Mucosa of descending colon (tissue), 3 donors: ENCODE data around the gene SLMAP. TPM values are rescaled to one million over a fixed set of nuclear protein-coding genes. Genes with fewer than 3 reads are reported as not detected.

Source experiments
- ATAC-seq: fragments of 200-7000 bp; cut with Tn5 transposase; one replicate; pipeline ENCODE4 v1.9.1; 2020; ENCODE audit warnings: mild to moderate bottlenecking, moderate library complexity
- DNase-seq, 3 donors: peaks; one replicate each; pipeline ENCODE4 v3.0.0-alpha.2; 2020
- H3K36me3 ChIP-seq: fragments of 200-600 bp; one replicate; pipeline ENCODE4 v1.8.0; 2021; ENCODE audit warnings: low read depth, mild to moderate bottlenecking
- H3K4me1 ChIP-seq: fragments of 200-600 bp; one replicate; pipeline ENCODE4 v1.8.0; 2021; ENCODE audit warnings: low read depth, mild to moderate bottlenecking
- H3K4me3 ChIP-seq: fragments of 200-600 bp; one replicate; pipeline ENCODE4 v1.8.0; 2021; ENCODE audit warnings: mild to moderate bottlenecking
- H3K9me3 ChIP-seq: fragments of 200-600 bp; one replicate; pipeline ENCODE4 v1.8.0; 2021; ENCODE audit warnings: mild to moderate bottlenecking
- intact Hi-C, 2 donors: fragments of 100-400 bp; cut with DNase I in 1 of 2; cut with micrococcal nuclease in 1 of 2; formaldehyde crosslinking; loops; one replicate each; pipeline versions ENCODE4 v1.11.0 to v1.11.1; 2022; cut with DNase I, micrococcal nuclease
- total RNA-seq, 3 donors: library from RNA; stranded (reverse); fragmentation: NEBNext Ultra II Directional in 2 of 3; extraction: Animal tissue kit (Norgen Biotek cat#: 25700) in 2 of 3; gene quantifications; one replicate each; pipeline versions ENCODE4 v1.2.1 to v1.2.4, GENCODE V29; 2021 to 2023
- TF ChIP-seq, protein P1 (sequence below): fragments of 200-600 bp; IDR thresholded peaks from one replicate; pipeline ENCODE4 v1.8.0; 2022; ENCODE audit warnings: antibody characterized with exemption, mild to moderate bottlenecking
- donor health status: DM: no; HTN: no; CAD: no; lungs with moderate emphysema.
- donor health status: DM: no; HTN: no; CAD: no.
- donor health status: DM: no; HTN: yes; CAD: no.

The SLMAP gene
- total RNA-seq, 3 donors from 2014 or later: 73.8 to 298 (median 83.8) TPM

DNA sequence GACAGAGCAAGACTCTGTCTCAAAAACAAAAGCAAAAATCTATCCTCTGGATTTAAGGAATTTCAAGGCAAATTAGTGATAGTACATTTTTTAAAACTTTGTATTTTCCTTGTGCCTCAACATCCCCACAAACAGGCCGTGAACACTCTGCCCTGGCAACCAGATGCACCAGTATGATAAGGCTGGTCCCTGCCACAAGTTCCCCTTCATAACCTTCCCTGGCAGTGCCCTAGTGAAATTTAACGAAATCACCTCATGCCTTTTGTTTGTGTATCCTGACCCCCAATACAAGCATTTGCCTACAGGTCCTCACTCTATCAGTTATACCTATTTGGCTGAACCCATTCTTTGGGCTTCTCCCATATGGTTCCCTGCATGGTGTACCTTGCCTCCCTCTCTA is 144.7 kb downstream of the SLMAP start:
- DNase-seq: no peak
- H3K36me3 ChIP-seq: no peaks in the 10 kb centered on the region
- no peak for ATAC-seq
- H3K4me1 ChIP-seq: no peaks in the 10 kb centered on the region
- TF ChIP-seq, protein P1, sequence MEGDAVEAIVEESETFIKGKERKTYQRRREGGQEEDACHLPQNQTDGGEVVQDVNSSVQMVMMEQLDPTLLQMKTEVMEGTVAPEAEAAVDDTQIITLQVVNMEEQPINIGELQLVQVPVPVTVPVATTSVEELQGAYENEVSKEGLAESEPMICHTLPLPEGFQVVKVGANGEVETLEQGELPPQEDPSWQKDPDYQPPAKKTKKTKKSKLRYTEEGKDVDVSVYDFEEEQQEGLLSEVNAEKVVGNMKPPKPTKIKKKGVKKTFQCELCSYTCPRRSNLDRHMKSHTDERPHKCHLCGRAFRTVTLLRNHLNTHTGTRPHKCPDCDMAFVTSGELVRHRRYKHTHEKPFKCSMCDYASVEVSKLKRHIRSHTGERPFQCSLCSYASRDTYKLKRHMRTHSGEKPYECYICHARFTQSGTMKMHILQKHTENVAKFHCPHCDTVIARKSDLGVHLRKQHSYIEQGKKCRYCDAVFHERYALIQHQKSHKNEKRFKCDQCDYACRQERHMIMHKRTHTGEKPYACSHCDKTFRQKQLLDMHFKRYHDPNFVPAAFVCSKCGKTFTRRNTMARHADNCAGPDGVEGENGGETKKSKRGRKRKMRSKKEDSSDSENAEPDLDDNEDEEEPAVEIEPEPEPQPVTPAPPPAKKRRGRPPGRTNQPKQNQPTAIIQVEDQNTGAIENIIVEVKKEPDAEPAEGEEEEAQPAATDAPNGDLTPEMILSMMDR: no peak
- no peaks in the 10 kb centered on the region for H3K9me3 ChIP-seq
- H3K4me3 ChIP-seq: no peak overlapping the region
- intact Hi-C loops: no loop called here

DNA sequence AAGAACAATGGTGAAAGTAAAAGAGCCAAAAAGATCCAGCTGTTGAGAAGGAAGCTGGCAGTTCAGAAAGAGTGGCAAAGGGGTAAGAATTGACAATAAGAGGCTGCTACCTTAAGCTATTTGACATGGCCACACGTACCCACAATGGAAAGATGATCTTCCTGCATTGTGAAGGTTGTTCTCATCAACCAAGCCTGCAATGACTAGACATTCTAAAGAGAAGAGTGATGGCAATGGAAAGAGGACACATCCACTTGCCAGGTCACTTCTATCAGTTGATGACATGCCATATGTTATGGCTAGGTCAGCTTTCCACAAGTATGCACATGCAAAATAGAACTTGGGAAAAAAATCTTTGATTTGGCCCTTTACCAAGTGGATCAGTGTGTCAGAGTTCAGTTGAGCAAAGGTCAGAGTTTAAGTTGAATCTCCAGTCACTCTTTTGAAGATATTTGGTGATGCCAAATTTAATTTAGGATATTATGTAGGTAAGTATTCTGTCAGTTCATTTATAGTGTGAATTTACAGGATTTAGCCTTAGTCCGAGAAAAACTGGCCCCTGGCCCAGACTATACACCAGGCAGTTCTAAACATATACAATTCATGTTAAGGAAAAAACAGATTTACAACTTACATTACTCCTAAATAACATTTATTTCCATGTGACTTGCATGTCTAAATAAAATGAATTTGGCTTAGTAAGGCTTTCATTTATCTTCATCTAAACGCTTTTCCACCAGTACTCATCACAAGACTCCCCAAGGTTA is 147.2 kb downstream of the SLMAP start:
- TF ChIP-seq, protein P1: no peak
- intact Hi-C loops: no loop called here
- H3K36me3 ChIP-seq: no peaks in the 10 kb centered on the region
- no peak overlapping the region for H3K4me3 ChIP-seq
- no peak for DNase-seq
- H3K9me3 ChIP-seq: no peaks in the 10 kb centered on the region
- H3K4me1 ChIP-seq: no peaks in the 10 kb centered on the region
- no peak for ATAC-seq

DNA sequence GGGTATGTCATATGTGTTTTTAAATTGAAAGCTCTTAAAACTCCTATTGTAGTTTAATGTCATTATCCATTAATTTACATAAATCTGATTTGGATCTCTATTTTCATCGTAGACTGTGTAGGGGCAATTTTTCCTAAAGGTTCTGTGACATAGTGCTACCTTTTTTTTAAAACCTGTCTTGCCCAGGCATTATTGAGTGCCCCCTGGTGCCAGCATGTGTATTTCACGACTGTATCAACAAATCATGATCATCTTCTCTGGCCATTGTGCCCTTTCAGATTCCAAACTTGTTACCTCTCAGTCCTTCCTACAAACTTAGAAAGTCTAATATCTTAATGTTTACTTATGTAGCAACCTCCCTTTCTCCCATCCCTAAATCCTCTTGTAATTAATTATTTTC is 154.9 kb downstream of the SLMAP start:
- no peaks in the 10 kb centered on the region for H3K36me3 ChIP-seq

DNA sequence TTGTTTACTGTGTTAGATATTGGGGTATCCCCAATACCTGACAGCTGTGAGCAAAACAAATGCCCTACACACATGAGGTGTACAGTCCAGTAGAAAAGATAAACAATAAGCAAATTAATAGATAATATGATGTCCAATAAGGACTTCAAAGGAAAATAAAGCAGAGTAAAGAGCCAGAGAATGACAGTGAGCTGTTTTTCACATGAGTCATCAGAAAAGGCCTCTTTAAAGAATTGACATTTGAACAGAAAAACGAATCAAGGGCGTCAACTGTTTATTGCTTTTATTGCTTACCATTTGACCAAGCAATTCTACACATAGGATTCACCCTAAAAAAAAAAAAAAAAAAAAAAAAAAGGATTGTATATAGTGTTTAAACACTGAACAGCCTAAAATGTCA is 155.5 kb downstream of the SLMAP start:
- H3K9me3 ChIP-seq: no peaks in the 10 kb centered on the region
- no peaks in the 10 kb centered on the region for H3K4me1 ChIP-seq
- TF ChIP-seq, protein P1: no peak
- intact Hi-C loops: no loop called here
- H3K36me3 ChIP-seq: no peaks in the 10 kb centered on the region
- ATAC-seq (no peak), DNase-seq (no peak)
- H3K4me3 ChIP-seq: no peak overlapping the region

More for the DNA sequence above, 154.9 kb downstream of the SLMAP start:
- DNase-seq: peak in 1 of 3 donors; percentile 28
- intact Hi-C loops: no loop called here
- no peak for ATAC-seq
- no peak overlapping the region for H3K4me3 ChIP-seq
- H3K4me1 ChIP-seq: no peaks in the 10 kb centered on the region
- TF ChIP-seq, protein P1: no peak
- no peaks in the 10 kb centered on the region for H3K9me3 ChIP-seq

DNA sequence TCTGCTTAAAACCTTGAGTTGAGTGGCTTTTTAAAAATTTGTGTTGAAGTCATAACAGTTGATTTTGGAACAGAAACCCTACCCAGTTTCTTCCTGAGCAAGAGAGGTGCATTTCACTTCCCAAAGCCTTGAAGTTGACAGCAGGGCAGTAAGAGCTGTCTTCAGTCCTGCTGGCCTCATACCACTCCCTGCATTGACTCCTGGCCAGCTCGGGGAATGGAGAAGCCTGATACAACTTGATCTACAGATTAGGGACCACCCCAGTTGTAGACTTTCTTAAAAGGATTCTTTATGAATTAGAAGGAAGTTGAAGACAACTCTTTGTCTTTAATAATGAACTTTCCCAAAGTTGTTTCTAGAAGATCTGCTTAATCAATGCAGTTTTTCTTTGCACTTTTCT is 161.5 kb downstream of the SLMAP start:
- peaks cover 6% of the 10 kb centered on the region for H3K4me1 ChIP-seq
- H3K36me3 ChIP-seq: no peaks in the 10 kb centered on the region
- no peaks in the 10 kb centered on the region for H3K9me3 ChIP-seq
- ATAC-seq (no peak), DNase-seq (no peak)
- intact Hi-C loops: no loop called here
- TF ChIP-seq, protein P1: no peak
- no peak overlapping the region for H3K4me3 ChIP-seq
